AG04450 (cell line): ENCODE measurements around the gene IL1RAPL1. TPM values are rescaled to one million over a fixed set of nuclear protein-coding genes. Genes with fewer than 3 reads are reported as not detected.

Source experiments
- CTCF ChIA-PET: fragments of 300-600, 350-600 bp; formaldehyde crosslinking; extraction: SDS; loops from one replicate; lab custom pipeline; 2022; ENCODE audit warnings: antibody characterized with exemption, inconsistent platforms; lab: Charles Lee
- POLR2A ChIA-PET: fragments of 350-600 bp; formaldehyde crosslinking; extraction: SDS; loops from one replicate; lab custom pipeline; 2021; ENCODE audit warnings: antibody characterized with exemption, inconsistent platforms; lab: Yijun Ruan, JAX
- DNase-seq: peaks from one replicate; pipeline ENCODE4 v3.0.0-alpha.2; 2011; ENCODE audit warnings: low read depth, low spot score
- H3K27ac ChIP-seq: one replicate; pipeline ENCODE4 v1.5.1; 2012; ENCODE audit warnings: low read depth, low read length, control low read depth
- H3K27me3 ChIP-seq: one replicate; pipeline ENCODE4 v1.6.0; 2012; ENCODE audit warnings: low read length; ENCODE audit not compliant: control insufficient read depth, insufficient read depth
- H3K4me3 ChIP-seq: 2 replicates; pipeline ENCODE4 v1.5.1; 2011; ENCODE audit warnings: mild to moderate bottlenecking, low read depth, low read length, control low read depth
- H3K9me3 ChIP-seq: 2 replicates; pipeline ENCODE4 v1.5.1; 2012; ENCODE audit warnings: low read length; ENCODE audit not compliant: control insufficient read depth, insufficient read depth
- CTCF ChIP-seq: IDR thresholded peaks from 2 replicates; pipeline ENCODE4 v1.5.1; 2011; ENCODE audit warnings: low read depth, low read length, control low read depth, inconsistent platforms
- polyA plus RNA-seq: library from polyadenylated mRNA; depleted of rRNA; stranded (reverse); fragments of >200 nt; gene quantifications from 2 replicates; pipeline ENCODE4 v1.2.3, GENCODE V29; 2011

IL1RAPL1 gene
- polyA plus RNA-seq, 1 experiment, result 0.93 TPM

- Histone ChIP-seq H3K9me3 (no peaks in the 10 kb centered on the region), H3K4me3 (no peak overlapping the region), H3K27me3 (no peaks in the 10 kb centered on the region), H3K27ac (no peak overlapping the region)
- TF ChIP-seq CTCF, result no peak
- ChIA-PET POLR2A (no interaction called here), CTCF (interaction anchor here (0.6 kb wide), 1 partner anchor 65 kb away, joined by 3 read pairs; no protein-coding TSS in a partner anchor)
- DNase-seq, result no peak
Measured at GRCh38 chrX:29455702-29456101, 868.5 kb downstream of the IL1RAPL1 start.

GRCh38 chrX:29461039-29461438 is 873.8 kb downstream of the IL1RAPL1 start:
- Histone ChIP-seq H3K4me3 (no peak overlapping the region), H3K9me3 (no peaks in the 10 kb centered on the region), H3K27me3 (no peaks in the 10 kb centered on the region), H3K27ac (no peak overlapping the region)
- POLR2A ChIA-PET, result no interaction called here
- TF ChIP-seq CTCF, result no peak
- no peak for DNase-seq
- CTCF ChIA-PET, result interaction anchor here (1.3 kb wide), 1 partner anchor 17 kb away, joined by 3 read pairs; no protein-coding TSS in a partner anchor

GRCh38 chrX:29466456-29466855 is 879.2 kb downstream of the IL1RAPL1 start:
- H3K9me3 ChIP-seq, result no peaks in the 10 kb centered on the region
- DNase-seq, result no peak
- ChIA-PET CTCF (no interaction called here), POLR2A (no interaction called here)
- no peaks in the 10 kb centered on the region for H3K27me3 ChIP-seq
- no peak overlapping the region for H3K27ac ChIP-seq
- no peak overlapping the region for H3K4me3 ChIP-seq
- TF ChIP-seq CTCF, result no peak

- no peak for DNase-seq
Measured at GRCh38 chrX:29468911-29469494, 881.8 kb downstream of the IL1RAPL1 start.

More at GRCh38 chrX:29468911-29469494, 881.8 kb downstream of the IL1RAPL1 start:
- ChIA-PET POLR2A (no interaction called here), CTCF (interaction anchor here (0.8 kb wide), 1 partner anchor 434 kb away, joined by 3 read pairs; no protein-coding TSS in a partner anchor)
- Histone ChIP-seq H3K27me3 (no peaks in the 10 kb centered on the region), H3K4me3 (no peak overlapping the region), H3K27ac (no peak overlapping the region), H3K9me3 (no peaks in the 10 kb centered on the region)
- no peak for TF ChIP-seq CTCF
